HFFc6 (cell line): ENCODE measurements around the gene CSNK1G3. TPM values are rescaled to one million over a fixed set of nuclear protein-coding genes. Genes with fewer than 3 reads are reported as not detected.
A peak's percentile ranks its signal among the peaks of the same experiment; 100 is the strongest.
"Not testable (repeated sequence)": the region's sequence is repeated elsewhere in the genome, so short reads cannot be mapped to it uniquely, and the experiment has no call there.

Source experiments
- DNase-seq: peaks from one replicate; pipeline ENCODE4 v3.0.0-alpha.2; 2018
- H3K27ac Mint-ChIP-seq: 2 replicates; pipeline ENCODE4 v1.8.0; 2020; ENCODE audit warnings: mild to moderate bottlenecking, mixed read lengths
- H3K27me3 Mint-ChIP-seq: 2 replicates; pipeline ENCODE4 v1.8.0; 2021; ENCODE audit warnings: mild to moderate bottlenecking, moderate library complexity, mixed read lengths; ENCODE audit not compliant: insufficient read depth
- H3K36me3 Mint-ChIP-seq: 2 replicates; pipeline ENCODE4 v1.8.0; 2021; ENCODE audit warnings: low read depth, mixed read lengths
- H3K4me1 Mint-ChIP-seq: 2 replicates; pipeline ENCODE4 v1.8.0; 2020; ENCODE audit warnings: low read depth, mixed read lengths
- H3K4me3 Mint-ChIP-seq: 2 replicates; pipeline ENCODE4 v1.8.0; 2020; ENCODE audit warnings: mild to moderate bottlenecking, moderate library complexity, mixed read lengths
- H3K9me3 Mint-ChIP-seq: 2 replicates; pipeline ENCODE4 v1.8.0; 2020; ENCODE audit warnings: mild to moderate bottlenecking, mixed read lengths
- total RNA-seq, 6 experiments: library from RNA; stranded (reverse); fragmentation: NEBNext Ultra II Directional; extraction: Animal tissue kit (Norgen Biotek cat#: 25700); gene quantifications; 2 replicates in 1 of 6; 3 replicates in 5 of 6; pipeline ENCODE4 v1.2.3, GENCODE V29; 2021
- TF ChIP-seq, protein P1 (sequence below): fragments of 200-600 bp; sonication (generic); IDR thresholded peaks from 2 replicates; pipeline ENCODE4 v1.5.0; 2021; ENCODE audit warnings: antibody characterized with exemption, mild to moderate bottlenecking

CSNK1G3 gene
- total RNA-seq, 6 experiments from 2014 or later = 28.9 to 40.0 (median 33.3) TPM

- no peaks in the 10 kb centered on the region for H3K4me1 Mint-ChIP-seq
- no peaks in the 10 kb centered on the region for H3K9me3 Mint-ChIP-seq
- H3K27ac Mint-ChIP-seq = no peak overlapping the region
- peak overlapping the region; percentile 32 for H3K4me3 Mint-ChIP-seq
- H3K36me3 Mint-ChIP-seq = no peaks in the 10 kb centered on the region
- H3K27me3 Mint-ChIP-seq = peaks cover 9% of the 10 kb centered on the region
- DNase-seq = no peak
- TF ChIP-seq, protein P1, sequence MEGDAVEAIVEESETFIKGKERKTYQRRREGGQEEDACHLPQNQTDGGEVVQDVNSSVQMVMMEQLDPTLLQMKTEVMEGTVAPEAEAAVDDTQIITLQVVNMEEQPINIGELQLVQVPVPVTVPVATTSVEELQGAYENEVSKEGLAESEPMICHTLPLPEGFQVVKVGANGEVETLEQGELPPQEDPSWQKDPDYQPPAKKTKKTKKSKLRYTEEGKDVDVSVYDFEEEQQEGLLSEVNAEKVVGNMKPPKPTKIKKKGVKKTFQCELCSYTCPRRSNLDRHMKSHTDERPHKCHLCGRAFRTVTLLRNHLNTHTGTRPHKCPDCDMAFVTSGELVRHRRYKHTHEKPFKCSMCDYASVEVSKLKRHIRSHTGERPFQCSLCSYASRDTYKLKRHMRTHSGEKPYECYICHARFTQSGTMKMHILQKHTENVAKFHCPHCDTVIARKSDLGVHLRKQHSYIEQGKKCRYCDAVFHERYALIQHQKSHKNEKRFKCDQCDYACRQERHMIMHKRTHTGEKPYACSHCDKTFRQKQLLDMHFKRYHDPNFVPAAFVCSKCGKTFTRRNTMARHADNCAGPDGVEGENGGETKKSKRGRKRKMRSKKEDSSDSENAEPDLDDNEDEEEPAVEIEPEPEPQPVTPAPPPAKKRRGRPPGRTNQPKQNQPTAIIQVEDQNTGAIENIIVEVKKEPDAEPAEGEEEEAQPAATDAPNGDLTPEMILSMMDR = no peak
Measured at GRCh38 chr5:123486951-123487655, 24.9 kb upstream of the CSNK1G3 start.

GRCh38 chr5:123490974-123491373, 21.0 kb upstream of the CSNK1G3 start:
- Mint-ChIP-seq H3K4me3 (no peak overlapping the region), H3K27ac (no peak overlapping the region), H3K9me3 (no peaks in the 10 kb centered on the region), H3K4me1 (peaks cover 2% of the 10 kb centered on the region; the same call in 1 of the 2 replicates), H3K36me3 (no peaks in the 10 kb centered on the region), H3K27me3 (peaks cover 7% of the 10 kb centered on the region)
- TF ChIP-seq, protein P1 = no peak
- no peak for DNase-seq

DNA sequence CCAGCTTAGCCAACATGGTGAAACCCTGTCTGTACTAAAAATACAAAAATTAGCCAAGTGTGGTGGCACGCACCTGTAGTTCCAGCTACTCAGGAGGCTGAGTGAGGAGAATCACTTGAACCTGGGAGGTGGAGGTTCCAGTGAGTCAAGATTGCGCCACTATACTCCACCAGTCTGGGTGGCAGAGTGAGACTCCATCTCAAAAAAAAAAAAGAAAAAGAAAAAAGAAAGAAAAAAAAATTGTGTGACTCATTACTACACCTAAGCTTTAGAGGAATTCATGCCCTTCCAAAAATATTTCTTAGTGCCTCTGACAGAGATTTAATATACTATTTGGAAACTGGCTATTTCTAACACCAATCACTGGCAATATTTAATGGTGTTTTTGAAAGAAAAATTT, 16.8 kb upstream of the CSNK1G3 start:
- H3K9me3 Mint-ChIP-seq, H3K27me3 Mint-ChIP-seq, H3K4me3 Mint-ChIP-seq, H3K27ac Mint-ChIP-seq, H3K36me3 Mint-ChIP-seq, DNase-seq: not testable (repeated sequence)
- H3K4me1 Mint-ChIP-seq = peaks cover 14% of the 10 kb centered on the region

DNA sequence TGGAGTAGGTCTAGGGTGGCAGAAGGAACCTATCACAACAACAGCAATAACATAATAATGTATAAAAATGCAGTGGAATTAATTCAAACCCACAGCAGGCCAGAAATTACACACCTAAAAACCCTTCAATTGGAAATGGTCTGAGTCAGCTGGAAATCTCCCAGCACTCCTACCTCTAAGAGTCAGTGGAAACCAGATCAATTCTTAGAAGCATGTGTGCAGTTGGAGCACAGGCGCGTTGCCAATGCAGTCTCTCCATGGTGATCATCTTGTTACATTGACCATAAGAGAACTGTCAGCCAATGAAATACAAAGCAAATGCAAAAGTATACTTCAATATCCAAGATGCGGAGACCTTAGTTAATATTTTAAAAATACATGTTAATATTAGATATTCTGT, 15.1 kb upstream of the CSNK1G3 start:
- H3K27ac Mint-ChIP-seq = no peak overlapping the region; the same call in 1 of the 2 replicates

GRCh38 chr5:123500471-123500870, 11.5 kb upstream of the CSNK1G3 start:
- H3K36me3 Mint-ChIP-seq = no peaks in the 10 kb centered on the region
- H3K27me3 Mint-ChIP-seq = peaks cover 3% of the 10 kb centered on the region
- no peak overlapping the region for H3K27ac Mint-ChIP-seq
- TF ChIP-seq, protein P1 = no peak
- DNase-seq = no peak
- no peak overlapping the region for H3K4me3 Mint-ChIP-seq
- H3K9me3 Mint-ChIP-seq = no peaks in the 10 kb centered on the region
- H3K4me1 Mint-ChIP-seq = peaks cover 22% of the 10 kb centered on the region

More for the DNA sequence above, 15.1 kb upstream of the CSNK1G3 start:
- no peak for DNase-seq
- Mint-ChIP-seq H3K27me3 (no peaks in the 10 kb centered on the region; the same call in 1 of the 2 replicates), H3K9me3 (no peaks in the 10 kb centered on the region), H3K36me3 (no peaks in the 10 kb centered on the region), H3K4me3 (no peak overlapping the region), H3K4me1 (peaks cover 22% of the 10 kb centered on the region)
- TF ChIP-seq, protein P1 = no peak

GRCh38 chr5:123502120-123502519, 9.9 kb upstream of the CSNK1G3 start:
- H3K36me3 Mint-ChIP-seq = no peaks in the 10 kb centered on the region
- no peak overlapping the region for H3K27ac Mint-ChIP-seq
- H3K9me3 Mint-ChIP-seq = no peaks in the 10 kb centered on the region
- no peak for DNase-seq
- H3K4me1 Mint-ChIP-seq = peaks cover 10% of the 10 kb centered on the region
- TF ChIP-seq, protein P1 = no peak
- H3K27me3 Mint-ChIP-seq = peaks cover 5% of the 10 kb centered on the region
- no peak overlapping the region for H3K4me3 Mint-ChIP-seq
